NCI-H2196 (cell line): ENCODE data around the gene AGPAT4.

Source experiments
- DNase-seq: peaks from one replicate; lab custom pipeline; 2025; ENCODE audit not compliant: unreplicated experiment; lab: John Stamatoyannopoulos, UW

Gene AGPAT4

DNA sequence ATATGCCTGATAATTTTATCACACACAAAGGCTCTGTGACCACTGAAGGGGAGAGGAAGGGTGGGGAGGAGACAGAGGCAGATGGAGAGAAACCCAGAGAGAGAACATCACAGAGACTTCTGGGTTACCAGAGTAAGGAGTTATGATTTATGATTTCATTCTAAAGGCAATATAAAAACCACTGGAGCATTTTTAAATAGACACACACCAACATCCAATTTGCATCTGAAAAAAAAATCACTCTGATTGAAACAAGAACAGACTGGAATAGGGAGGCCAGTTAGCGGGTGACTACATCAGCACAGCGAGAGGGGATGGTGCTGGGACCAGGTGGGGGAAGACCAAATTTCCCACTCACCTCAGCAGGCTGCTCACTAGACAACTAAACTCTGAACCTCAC lies 104.8 kb downstream of the AGPAT4 start:
- no peak for DNase-seq

- DNase-seq: peak; percentile 49
Observed at GRCh38 chr6:161168281-161168891, 105.5 kb downstream of the AGPAT4 start.

DNA sequence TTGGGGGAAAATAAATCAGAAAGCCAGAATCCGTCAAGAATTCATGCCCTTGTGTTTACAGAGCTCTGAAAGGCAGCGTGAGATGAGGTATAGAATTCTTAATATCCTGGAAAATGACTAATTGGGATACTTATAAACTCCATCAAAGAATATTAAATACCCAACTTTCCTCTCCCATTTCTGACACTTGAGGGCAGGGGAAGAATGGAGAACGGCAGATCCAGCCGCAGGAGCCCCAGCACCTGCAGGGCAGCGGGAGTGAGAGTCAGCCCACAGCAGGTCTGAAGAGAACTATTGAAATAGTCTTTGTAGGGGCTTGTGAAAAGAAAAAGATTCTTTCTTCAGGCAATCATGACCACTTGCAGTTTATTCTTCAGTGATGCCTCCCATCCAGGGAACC lies 107.2 kb downstream of the AGPAT4 start:
- no peak for DNase-seq

GRCh38 chr6:161166176-161166575 lies 107.7 kb downstream of the AGPAT4 start:
- DNase-seq: no peak

GRCh38 chr6:161164182-161164625 lies 109.7 kb downstream of the AGPAT4 start:
- DNase-seq: no peak

- DNase-seq: no peak
Observed at GRCh38 chr6:161163466-161164181, 110.2 kb downstream of the AGPAT4 start.

GRCh38 chr6:161162722-161163121 lies 111.1 kb downstream of the AGPAT4 start:
- DNase-seq: no peak

- no peak for DNase-seq
Observed at GRCh38 chr6:161161889-161162624, 111.8 kb downstream of the AGPAT4 start.

GRCh38 chr6:161161121-161161520 lies 112.7 kb downstream of the AGPAT4 start:
- no peak for DNase-seq

- no peak for DNase-seq
Observed at GRCh38 chr6:161154796-161155335, 119.0 kb downstream of the AGPAT4 start.

DNA sequence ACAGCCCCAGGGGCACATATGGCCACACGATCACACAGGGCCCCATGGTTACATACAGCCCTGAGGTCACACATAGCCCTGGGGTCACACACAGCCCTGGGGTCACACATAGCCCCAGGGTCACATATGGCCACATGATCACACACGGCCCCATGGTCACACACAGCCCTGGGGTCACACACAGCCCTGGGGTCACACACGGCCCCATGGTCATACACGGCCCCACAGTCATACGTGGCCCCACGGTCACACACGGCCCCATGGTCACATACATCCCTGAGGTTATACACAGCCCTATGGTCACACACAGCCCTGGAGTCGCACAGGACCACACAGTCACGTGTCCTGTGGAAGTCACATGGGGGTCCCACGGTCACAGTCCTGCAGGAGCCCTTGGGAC lies 120.1 kb downstream of the AGPAT4 start:
- no peak for DNase-seq

- no peak for DNase-seq
Observed at GRCh38 chr6:161152907-161153662, 120.8 kb downstream of the AGPAT4 start.

GRCh38 chr6:161152527-161152862 lies 121.4 kb downstream of the AGPAT4 start:
- no peak for DNase-seq

GRCh38 chr6:161151660-161152526 lies 122.0 kb downstream of the AGPAT4 start:
- DNase-seq: no peak

DNA sequence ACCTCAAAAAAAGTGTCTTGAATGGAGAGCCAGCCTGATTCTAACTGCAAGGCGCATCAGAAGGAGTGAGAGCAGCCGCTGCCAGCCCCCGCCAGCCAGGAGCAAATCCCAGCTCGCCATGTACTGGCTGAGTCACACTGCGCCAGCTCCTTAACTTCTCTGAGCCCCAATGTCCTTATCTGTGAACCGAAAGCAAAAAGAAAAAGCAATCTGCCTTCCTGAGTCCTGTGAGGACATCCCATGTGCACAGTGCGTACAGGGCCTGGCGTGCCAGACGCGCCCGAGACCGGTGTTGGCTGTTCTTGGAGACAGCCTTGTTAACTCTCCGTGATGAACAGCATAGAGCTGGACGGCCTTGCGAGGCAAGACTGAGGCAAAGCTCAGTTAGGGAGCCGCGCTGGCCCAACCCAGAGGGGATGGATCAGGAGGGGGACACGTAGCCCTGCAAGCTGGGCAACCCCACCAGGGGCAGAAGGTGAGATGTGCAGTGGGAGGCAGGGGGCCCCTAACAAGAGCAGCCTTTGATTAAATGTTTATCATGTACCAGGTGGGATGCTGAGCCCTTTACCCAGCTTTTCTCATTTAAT lies 122.7 kb downstream of the AGPAT4 start:
- DNase-seq: no peak

DNA sequence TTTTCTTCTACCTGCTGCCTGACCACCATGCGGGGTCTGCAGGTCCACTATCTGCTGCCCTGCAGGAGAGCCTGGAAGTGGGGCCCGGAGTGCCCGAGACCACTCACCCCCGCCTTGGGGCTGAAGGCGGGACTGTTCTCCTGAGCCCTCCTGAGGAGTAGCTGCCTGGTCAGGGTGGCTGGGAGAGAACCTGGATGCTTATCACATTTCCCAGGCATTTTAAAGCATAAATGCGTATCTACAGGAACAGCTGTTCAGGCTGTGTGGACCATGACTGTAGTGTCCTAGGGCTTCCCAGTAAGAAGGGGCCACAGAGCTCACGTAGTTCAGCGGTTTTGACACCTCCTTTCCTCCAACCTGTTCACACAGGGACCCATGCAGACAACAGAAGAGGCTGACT lies 123.3 kb downstream of the AGPAT4 start:
- no peak for DNase-seq

GRCh38 chr6:161150136-161150535 lies 123.7 kb downstream of the AGPAT4 start:
- DNase-seq: no peak

DNA sequence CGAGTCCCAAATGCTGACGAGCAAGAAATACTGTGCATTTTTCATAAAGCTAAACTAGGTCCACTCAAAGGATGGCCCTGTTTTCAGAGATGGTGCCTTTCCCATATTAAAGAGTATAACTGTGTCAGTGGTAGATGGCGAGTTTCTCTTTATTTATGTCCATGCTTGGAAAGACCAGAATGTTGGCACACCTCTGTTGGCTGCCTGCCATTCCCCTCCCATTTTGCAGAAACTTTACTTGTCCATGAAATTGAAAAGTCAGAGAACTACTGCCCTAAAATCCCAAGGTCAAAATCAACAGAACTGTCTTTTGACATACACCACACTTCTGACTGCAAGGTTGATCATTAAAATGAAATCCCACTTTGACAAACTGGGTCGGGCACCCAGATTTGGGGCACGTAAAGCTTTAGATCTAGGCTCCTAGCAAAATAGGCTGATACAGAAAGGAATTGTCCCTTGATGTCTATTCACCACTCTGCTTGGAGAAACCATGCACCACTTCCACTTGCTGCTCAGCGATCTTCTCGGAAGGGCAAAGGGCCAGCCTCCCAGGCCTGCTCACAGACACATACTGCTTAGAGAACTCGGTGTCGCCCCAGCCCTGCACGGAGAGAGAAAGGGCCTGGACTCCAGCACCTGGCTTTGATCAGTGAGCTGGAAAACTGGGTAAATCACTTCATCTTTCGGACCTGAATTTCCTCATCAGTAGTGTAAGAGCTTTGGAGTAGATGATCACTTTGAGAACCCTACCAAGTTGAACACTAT lies 130.0 kb downstream of the AGPAT4 start:
- DNase-seq: no peak

GRCh38 chr6:161142957-161143296 lies 130.9 kb downstream of the AGPAT4 start:
- DNase-seq: no peak
